ENCODE measurements around the gene CCDC178. TPM values are rescaled to one million over a fixed set of nuclear protein-coding genes. Genes with fewer than 3 reads are reported as not detected.

The CCDC178 gene
- total RNA-seq, 4 donors from 2014 or later = 0.39 to 1.4 TPM; not detected in 2

- no peak for DNase-seq (ENCODE audit: low spot score in 2 of 2)
- WGBS, 2 donors = 50 to 79% methylated on average over 1 of the region's 1 CpG
- intact Hi-C loops (cut with DNase I; ENCODE audit: low total_unique reads) = no loop called here
- no peak overlapping the region for H3K4me3 ChIP-seq (ENCODE audit: low read depth, poor library complexity, severe bottlenecking)
- TF ChIP-seq POLR2A (IDR thresholded peaks at IDR 0.05) = no peak
- TF ChIP-seq CTCF (IDR thresholded peaks at IDR 0.05) = no peak
These were observed 503.5 kb downstream of the CCDC178 start for GRCh38 chr18:32937066-32937465.

- TF ChIP-seq CTCF (IDR thresholded peaks at IDR 0.05) = no peak
- TF ChIP-seq POLR2A (IDR thresholded peaks at IDR 0.05) = no peak
- intact Hi-C loops (cut with DNase I; ENCODE audit: low total_unique reads) = no loop called here
- no peak overlapping the region for H3K4me3 ChIP-seq (ENCODE audit: low read depth, poor library complexity, severe bottlenecking)
- DNase-seq (ENCODE audit: low spot score in 2 of 2) = no peak
- WGBS, 2 donors = 42 to 45% methylated on average over 4 of the region's 4 CpGs
These were observed 506.3 kb downstream of the CCDC178 start for GRCh38 chr18:32934201-32934600.

GRCh38 chr18:32930695-32931301, 509.7 kb downstream of the CCDC178 start:
- intact Hi-C loops (cut with DNase I; ENCODE audit: low total_unique reads) = no loop called here
- DNase-seq (ENCODE audit: low spot score in 2 of 2) = no peak
- no peak overlapping the region for H3K4me3 ChIP-seq (ENCODE audit: low read depth, poor library complexity, severe bottlenecking)
- 47 to 49% methylated on average over 6 of the region's 6 CpGs for WGBS, 2 donors
- no peak for TF ChIP-seq CTCF (IDR thresholded peaks at IDR 0.05)
- no peak for TF ChIP-seq POLR2A (IDR thresholded peaks at IDR 0.05)

GRCh38 chr18:32929213-32929612, 511.3 kb downstream of the CCDC178 start:
- intact Hi-C loops (cut with DNase I; ENCODE audit: low total_unique reads) = no loop called here
- no peak for DNase-seq (ENCODE audit: low spot score in 2 of 2)
- TF ChIP-seq CTCF (IDR thresholded peaks at IDR 0.05) (no peak), POLR2A (IDR thresholded peaks at IDR 0.05) (no peak)
- H3K4me3 ChIP-seq (ENCODE audit: low read depth, poor library complexity, severe bottlenecking) = no peak overlapping the region
- WGBS, 2 donors = 74 to 77% methylated on average over 6 of the region's 6 CpGs

- TF ChIP-seq CTCF (IDR thresholded peaks at IDR 0.05) = no peak
- TF ChIP-seq POLR2A (IDR thresholded peaks at IDR 0.05) = no peak
- whole genome bisulfite sequencing, 2 donors = 26 to 39% methylated on average over 2 of the region's 2 CpGs
- no peak for DNase-seq (ENCODE audit: low spot score in 2 of 2)
- intact Hi-C loops (cut with DNase I; ENCODE audit: low total_unique reads) = no loop called here
- H3K4me3 ChIP-seq (ENCODE audit: low read depth, poor library complexity, severe bottlenecking) = no peak overlapping the region
These were observed 517.5 kb downstream of the CCDC178 start for GRCh38 chr18:32922951-32923430.

Data from lower leg skin (tissue), 4 donors.